Measurements from ENCODE around the gene WASF2.

- TF ChIP-seq, protein P1, sequence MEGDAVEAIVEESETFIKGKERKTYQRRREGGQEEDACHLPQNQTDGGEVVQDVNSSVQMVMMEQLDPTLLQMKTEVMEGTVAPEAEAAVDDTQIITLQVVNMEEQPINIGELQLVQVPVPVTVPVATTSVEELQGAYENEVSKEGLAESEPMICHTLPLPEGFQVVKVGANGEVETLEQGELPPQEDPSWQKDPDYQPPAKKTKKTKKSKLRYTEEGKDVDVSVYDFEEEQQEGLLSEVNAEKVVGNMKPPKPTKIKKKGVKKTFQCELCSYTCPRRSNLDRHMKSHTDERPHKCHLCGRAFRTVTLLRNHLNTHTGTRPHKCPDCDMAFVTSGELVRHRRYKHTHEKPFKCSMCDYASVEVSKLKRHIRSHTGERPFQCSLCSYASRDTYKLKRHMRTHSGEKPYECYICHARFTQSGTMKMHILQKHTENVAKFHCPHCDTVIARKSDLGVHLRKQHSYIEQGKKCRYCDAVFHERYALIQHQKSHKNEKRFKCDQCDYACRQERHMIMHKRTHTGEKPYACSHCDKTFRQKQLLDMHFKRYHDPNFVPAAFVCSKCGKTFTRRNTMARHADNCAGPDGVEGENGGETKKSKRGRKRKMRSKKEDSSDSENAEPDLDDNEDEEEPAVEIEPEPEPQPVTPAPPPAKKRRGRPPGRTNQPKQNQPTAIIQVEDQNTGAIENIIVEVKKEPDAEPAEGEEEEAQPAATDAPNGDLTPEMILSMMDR (IDR thresholded peaks at IDR 0.05), result no peak
- no peak for TF ChIP-seq POLR2A (IDR thresholded peaks at IDR 0.05)
These were observed 89.0 kb downstream of the WASF2 start for GRCh38 chr1:27400963-27401341.

Measured in Peyer's patch (tissue), 4 donors.